PFSK-1 (cell line): ENCODE data around the gene CBL.

ENCODE experiments used
- FOXP2 ChIP-seq: optimal IDR thresholded peaks from 2 replicates; pipeline ENCODE3; 2011; ENCODE audit warnings: borderline replicate concordance, control low read depth, inconsistent platforms; ENCODE audit not compliant: insufficient read depth; ENCODE audit errors: extremely low read length, extremely low read depth
- POLR2AphosphoS5 ChIP-seq: IDR thresholded peaks from 2 replicates; pipeline ENCODE4 v1.6.1; 2012; ENCODE audit warnings: low read depth, mild to moderate bottlenecking, control low read depth, low read length, moderate library complexity
- SIN3A ChIP-seq: IDR thresholded peaks from 2 replicates; pipeline ENCODE4 v1.6.1; 2012; ENCODE audit warnings: mild to moderate bottlenecking, low read length, moderate library complexity, borderline replicate concordance; ENCODE audit not compliant: insufficient read depth
- TAF1 ChIP-seq: IDR thresholded peaks from 2 replicates; pipeline ENCODE4 v1.6.1; 2012; ENCODE audit warnings: low read length, control low read depth, borderline replicate concordance; ENCODE audit not compliant: insufficient read depth
- TF ChIP-seq, protein P1 (sequence below), 2 experiments: IDR thresholded peaks; 2 replicates each; pipeline versions ENCODE4 v1.6.1 to v1.8.0; 2011 to 2012; ENCODE audit warnings: low read depth in 2 of 2, low read length in 2 of 2, control low read depth in 1 of 2, inconsistent platforms in 1 of 2, mild to moderate bottlenecking in 1 of 2, moderate library complexity in 1 of 2; ENCODE audit not compliant: insufficient read depth in 1 of 2

The CBL gene

GRCh38 chr11:119284344-119285157, 78.4 kb downstream of the CBL start:
- no peak for TF ChIP-seq SIN3A
- no peak for TF ChIP-seq FOXP2
- TF ChIP-seq, protein P1, sequence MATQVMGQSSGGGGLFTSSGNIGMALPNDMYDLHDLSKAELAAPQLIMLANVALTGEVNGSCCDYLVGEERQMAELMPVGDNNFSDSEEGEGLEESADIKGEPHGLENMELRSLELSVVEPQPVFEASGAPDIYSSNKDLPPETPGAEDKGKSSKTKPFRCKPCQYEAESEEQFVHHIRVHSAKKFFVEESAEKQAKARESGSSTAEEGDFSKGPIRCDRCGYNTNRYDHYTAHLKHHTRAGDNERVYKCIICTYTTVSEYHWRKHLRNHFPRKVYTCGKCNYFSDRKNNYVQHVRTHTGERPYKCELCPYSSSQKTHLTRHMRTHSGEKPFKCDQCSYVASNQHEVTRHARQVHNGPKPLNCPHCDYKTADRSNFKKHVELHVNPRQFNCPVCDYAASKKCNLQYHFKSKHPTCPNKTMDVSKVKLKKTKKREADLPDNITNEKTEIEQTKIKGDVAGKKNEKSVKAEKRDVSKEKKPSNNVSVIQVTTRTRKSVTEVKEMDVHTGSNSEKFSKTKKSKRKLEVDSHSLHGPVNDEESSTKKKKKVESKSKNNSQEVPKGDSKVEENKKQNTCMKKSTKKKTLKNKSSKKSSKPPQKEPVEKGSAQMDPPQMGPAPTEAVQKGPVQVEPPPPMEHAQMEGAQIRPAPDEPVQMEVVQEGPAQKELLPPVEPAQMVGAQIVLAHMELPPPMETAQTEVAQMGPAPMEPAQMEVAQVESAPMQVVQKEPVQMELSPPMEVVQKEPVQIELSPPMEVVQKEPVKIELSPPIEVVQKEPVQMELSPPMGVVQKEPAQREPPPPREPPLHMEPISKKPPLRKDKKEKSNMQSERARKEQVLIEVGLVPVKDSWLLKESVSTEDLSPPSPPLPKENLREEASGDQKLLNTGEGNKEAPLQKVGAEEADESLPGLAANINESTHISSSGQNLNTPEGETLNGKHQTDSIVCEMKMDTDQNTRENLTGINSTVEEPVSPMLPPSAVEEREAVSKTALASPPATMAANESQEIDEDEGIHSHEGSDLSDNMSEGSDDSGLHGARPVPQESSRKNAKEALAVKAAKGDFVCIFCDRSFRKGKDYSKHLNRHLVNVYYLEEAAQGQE (IDR thresholded peaks at IDR 0.05; ENCODE audit: insufficient read depth in 1 of 2, low read depth in 2 of 2, low read length in 2 of 2), result no peak
- TF ChIP-seq POLR2AphosphoS5, result no peak
- TF ChIP-seq TAF1, result no peak

DNA sequence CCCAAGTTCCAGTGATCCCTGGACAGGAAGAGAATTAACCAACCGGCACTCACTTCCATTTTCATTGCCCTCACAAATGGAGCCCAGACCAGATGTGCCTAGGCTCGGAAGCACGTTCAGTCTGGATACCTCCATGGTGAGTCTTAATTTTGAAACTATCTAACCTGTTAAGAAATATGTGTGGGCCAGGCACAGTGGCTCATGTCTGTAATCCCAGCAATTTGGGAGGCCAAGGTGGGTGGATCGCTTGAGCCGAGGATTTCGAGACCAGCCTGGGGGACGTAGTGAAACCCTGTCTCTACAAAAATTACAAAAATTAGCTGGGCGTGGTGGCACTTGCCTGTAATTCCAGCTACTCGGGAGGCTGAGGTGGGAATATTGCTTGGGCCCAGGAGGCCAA, 79.3 kb downstream of the CBL start:
- TF ChIP-seq POLR2AphosphoS5 (no peak), SIN3A (no peak), FOXP2 (no peak), TAF1 (no peak)
- TF ChIP-seq, protein P1 (IDR thresholded peaks at IDR 0.05; ENCODE audit: insufficient read depth in 1 of 2, low read depth in 2 of 2, low read length in 2 of 2), result no peak

DNA sequence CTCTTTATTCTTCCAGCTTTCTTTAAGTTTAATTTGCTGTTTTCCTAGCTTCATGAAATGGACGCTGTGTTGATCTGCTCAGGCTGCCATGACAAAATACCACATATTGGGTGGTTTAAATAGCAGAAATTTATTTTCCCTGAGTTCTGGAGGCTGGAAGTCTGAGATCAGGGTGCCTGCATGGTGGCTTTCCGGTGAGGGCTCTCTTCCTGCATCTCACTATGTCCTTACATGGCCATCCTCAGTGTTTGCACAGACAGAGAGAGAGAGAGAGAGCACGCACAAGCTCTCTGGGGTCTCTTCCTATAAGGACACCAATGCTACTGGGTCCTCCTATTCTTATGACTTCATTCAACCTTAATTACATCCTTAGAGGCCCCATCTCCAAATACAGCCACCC, 82.1 kb downstream of the CBL start:
- TF ChIP-seq POLR2AphosphoS5 (no peak), SIN3A (no peak), TAF1 (no peak), FOXP2 (no peak)
- TF ChIP-seq, protein P1 (IDR thresholded peaks at IDR 0.05; ENCODE audit: insufficient read depth in 1 of 2, low read depth in 2 of 2, low read length in 2 of 2), result no peak

GRCh38 chr11:119290894-119291497, 84.9 kb downstream of the CBL start:
- TF ChIP-seq POLR2AphosphoS5 (no peak), FOXP2 (no peak), SIN3A (no peak), TAF1 (no peak)
- TF ChIP-seq, protein P1 (IDR thresholded peaks at IDR 0.05; ENCODE audit: insufficient read depth in 1 of 2, low read depth in 2 of 2, low read length in 2 of 2), result no peak
